ACC112 (cell line): ENCODE results near the gene ZMIZ2.
A peak's percentile ranks its signal among the peaks of the same experiment; 100 is the strongest.
"Not testable (repeated sequence)": the region's sequence is repeated elsewhere in the genome, so short reads cannot be mapped to it uniquely, and the experiment has no call there.

ENCODE experiments used
- H2AFZ ChIP-seq: fragments of 200-600 bp; sonication (generic); one replicate; pipeline ENCODE4 v1.6.0; 2017; ENCODE audit warnings: antibody characterized with exemption, low read length; ENCODE audit not compliant: unreplicated experiment
- H3K27ac ChIP-seq: fragments of 200-600 bp; sonication (generic); 2 replicates; pipeline ENCODE4 v1.5.1; 2014; ENCODE audit warnings: low read depth, mild to moderate bottlenecking, antibody characterized with exemption, low read length, moderate library complexity
- H3K27me3 ChIP-seq: fragments of 200-600 bp; sonication (generic); 2 replicates; pipeline ENCODE4 v1.6.1; 2014; ENCODE audit warnings: mild to moderate bottlenecking, antibody characterized with exemption, low read length, moderate library complexity, mixed read lengths; ENCODE audit not compliant: insufficient read depth
- H3K36me3 ChIP-seq: fragments of 200-600 bp; sonication (generic); 2 replicates; pipeline ENCODE4 v1.6.1; 2016; ENCODE audit warnings: mild to moderate bottlenecking, antibody characterized with exemption, low read length, moderate library complexity, mixed read lengths; ENCODE audit not compliant: insufficient read depth
- H3K4me1 ChIP-seq: fragments of 200-600 bp; sonication (generic); one replicate; pipeline ENCODE4 v1.6.1; 2016; ENCODE audit warnings: low read length, mixed read lengths; ENCODE audit not compliant: insufficient read depth, unreplicated experiment, control insufficient read depth
- H3K4me3 ChIP-seq: fragments of 200-600 bp; sonication (generic); 2 replicates; pipeline ENCODE4 v1.5.1; 2014; ENCODE audit warnings: mild to moderate bottlenecking, low read depth, low read length
- H3K79me2 ChIP-seq: fragments of 200-600 bp; sonication (generic); one replicate; pipeline ENCODE4 v1.6.0; 2016; ENCODE audit warnings: low read length; ENCODE audit not compliant: control insufficient read depth, unreplicated experiment, insufficient read depth

ZMIZ2 gene

DNA sequence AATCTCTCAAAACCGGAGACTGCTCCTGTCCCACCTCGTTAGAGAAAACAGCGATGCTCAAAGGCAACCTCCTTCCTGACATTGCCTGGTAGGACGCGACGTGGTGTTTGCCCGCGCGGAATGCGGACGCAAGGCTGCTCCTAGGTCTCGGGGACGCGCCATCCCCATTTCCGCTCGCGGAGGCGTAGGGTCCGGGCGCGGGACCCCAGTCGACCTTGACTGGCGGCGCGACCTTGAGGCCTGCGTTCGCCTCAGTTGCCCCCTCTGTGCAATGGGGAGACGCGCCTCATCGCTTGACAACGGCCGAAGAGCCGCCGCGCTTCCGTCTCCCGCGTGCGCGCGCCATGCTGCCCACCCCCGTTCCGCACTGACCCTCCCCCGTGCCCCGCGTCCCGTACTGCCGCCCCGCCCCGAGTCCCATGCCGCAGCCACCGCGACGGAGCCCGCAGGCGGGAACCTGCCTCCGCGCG is 47.4 kb downstream of the ZMIZ2 start:
- Histone ChIP-seq H2AFZ (peak overlapping the region; percentile 76), H3K27me3 (no peaks in the 10 kb centered on the region), H3K4me3 (peak overlapping the region; percentile 86), H3K36me3 (peaks cover 27% of the 10 kb centered on the region), H3K27ac (peak overlapping the region; percentile 95), H3K4me1 (peaks cover 17% of the 10 kb centered on the region), H3K79me2 (peaks cover 46% of the 10 kb centered on the region)

GRCh38 chr7:44796504-44797328 is 48.1 kb downstream of the ZMIZ2 start, which contains the start of gene PPIA:
PPIA (plus strand) TSS chr7:44796681; CDS start chr7:44796725, 44 bp downstream.
- Histone ChIP-seq H3K27ac (peak within 1 kb of the TSS; percentile 95), H3K36me3 (peaks cover 30% of the 10 kb centered on the region), H2AFZ (peak within 1 kb of the TSS; percentile 76), H3K4me3 (peak within 1 kb of the TSS; percentile 86), H3K79me2 (peaks cover 46% of the 10 kb centered on the region), H3K4me1 (peaks cover 18% of the 10 kb centered on the region), H3K27me3 (no peaks in the 10 kb centered on the region)

DNA sequence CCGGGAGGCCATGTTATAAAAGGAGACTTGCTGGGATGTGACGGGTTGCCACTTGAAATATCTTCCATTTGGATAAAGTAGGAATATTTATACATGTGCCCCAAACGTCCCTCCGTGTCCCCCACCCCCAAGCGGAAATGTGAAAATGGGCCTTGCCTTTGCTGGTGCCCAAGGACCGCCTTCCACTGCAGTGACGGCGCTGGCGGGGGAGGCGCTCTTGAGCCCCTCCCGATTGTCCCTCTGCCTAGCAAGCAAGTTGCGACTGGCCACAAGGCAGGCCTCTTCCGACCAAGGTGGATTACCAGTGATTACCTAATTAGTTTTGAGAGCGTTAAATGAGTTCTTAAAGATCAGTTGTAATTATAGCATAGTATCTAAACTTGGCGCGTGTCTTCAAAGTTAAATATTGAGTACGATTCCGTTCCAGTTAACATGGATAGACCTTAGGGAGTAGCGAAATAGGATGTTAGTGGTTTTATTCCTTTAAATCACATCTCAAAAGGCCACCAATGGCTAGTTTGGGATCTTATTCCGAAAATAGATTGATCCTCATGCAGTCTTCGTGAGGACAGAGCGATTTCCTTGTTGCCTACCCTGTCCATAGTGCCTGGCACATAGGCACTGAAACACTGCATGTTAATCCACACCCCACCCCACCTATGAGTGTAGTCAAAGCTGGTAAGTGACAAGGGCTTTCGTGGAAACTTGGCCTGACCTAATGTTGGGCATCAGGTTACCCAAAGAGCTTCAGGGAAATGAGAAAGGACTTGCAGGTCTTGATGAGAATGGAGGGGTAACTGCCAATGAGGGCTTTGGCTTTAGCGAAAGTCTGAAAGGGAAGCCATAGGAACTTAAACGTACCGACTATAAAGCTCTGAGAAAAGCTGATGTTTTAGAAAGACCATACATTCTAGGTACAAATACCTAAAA is 48.9 kb downstream of the ZMIZ2 start:
- Histone ChIP-seq H3K4me1 (peaks cover 25% of the 10 kb centered on the region), H2AFZ (no peak overlapping the region), H3K79me2 (peaks cover 46% of the 10 kb centered on the region), H3K27ac (peak overlapping the region; percentile 95), H3K27me3 (no peaks in the 10 kb centered on the region), H3K4me3 (peak overlapping the region; percentile 86), H3K36me3 (peaks cover 37% of the 10 kb centered on the region)

GRCh38 chr7:44798649-44799305 is 50.1 kb downstream of the ZMIZ2 start:
- H3K27ac ChIP-seq: peak overlapping the region; percentile 1
- H3K4me1 ChIP-seq: peaks cover 25% of the 10 kb centered on the region
- H3K27me3 ChIP-seq: no peaks in the 10 kb centered on the region
- peaks cover 46% of the 10 kb centered on the region for H3K79me2 ChIP-seq
- no peak overlapping the region for H2AFZ ChIP-seq
- peak overlapping the region; percentile 86 for H3K4me3 ChIP-seq
- peaks cover 43% of the 10 kb centered on the region for H3K36me3 ChIP-seq

DNA sequence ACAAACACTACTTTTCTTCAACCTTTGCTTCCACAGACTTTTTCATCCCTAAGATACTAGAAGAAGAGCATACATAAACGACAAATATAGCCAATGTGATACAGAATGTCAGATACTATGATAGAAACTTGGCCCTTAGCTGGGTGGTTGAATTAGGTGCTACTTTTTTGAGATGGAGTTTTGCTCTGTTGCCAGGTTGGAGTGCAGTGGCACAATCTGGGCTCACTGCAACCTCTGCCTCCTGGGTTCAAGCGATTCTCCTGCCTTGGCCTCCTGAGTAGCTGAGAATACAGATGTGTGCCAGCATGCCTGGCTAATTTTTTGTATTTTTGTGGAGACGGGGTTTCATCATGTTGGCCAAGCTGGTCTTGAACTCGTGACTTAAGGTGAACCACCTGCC is 51.3 kb downstream of the ZMIZ2 start:
- H3K4me3 ChIP-seq: peak overlapping the region; percentile 86; the same call in 1 of the 2 replicates
- peaks cover 46% of the 10 kb centered on the region for H3K79me2 ChIP-seq
- H3K36me3 ChIP-seq: peaks cover 43% of the 10 kb centered on the region

GRCh38 chr7:44801890-44802289 is 53.2 kb downstream of the ZMIZ2 start:
- Histone ChIP-seq H2AFZ (no peak overlapping the region), H3K4me3 (no peak overlapping the region), H3K36me3 (peaks cover 43% of the 10 kb centered on the region), H3K79me2 (peaks cover 36% of the 10 kb centered on the region), H3K4me1 (peaks cover 25% of the 10 kb centered on the region), H3K27me3 (no peaks in the 10 kb centered on the region), H3K27ac (peak overlapping the region; percentile 21; the same call in 1 of the 2 replicates)

More for the DNA sequence above, 51.3 kb downstream of the ZMIZ2 start:
- H2AFZ ChIP-seq: no peak overlapping the region
- no peaks in the 10 kb centered on the region for H3K27me3 ChIP-seq
- H3K27ac ChIP-seq: 0 out of 2 replicates have a peak overlapping the region, but pooled peaks have one; percentile 3
- peaks cover 25% of the 10 kb centered on the region for H3K4me1 ChIP-seq

DNA sequence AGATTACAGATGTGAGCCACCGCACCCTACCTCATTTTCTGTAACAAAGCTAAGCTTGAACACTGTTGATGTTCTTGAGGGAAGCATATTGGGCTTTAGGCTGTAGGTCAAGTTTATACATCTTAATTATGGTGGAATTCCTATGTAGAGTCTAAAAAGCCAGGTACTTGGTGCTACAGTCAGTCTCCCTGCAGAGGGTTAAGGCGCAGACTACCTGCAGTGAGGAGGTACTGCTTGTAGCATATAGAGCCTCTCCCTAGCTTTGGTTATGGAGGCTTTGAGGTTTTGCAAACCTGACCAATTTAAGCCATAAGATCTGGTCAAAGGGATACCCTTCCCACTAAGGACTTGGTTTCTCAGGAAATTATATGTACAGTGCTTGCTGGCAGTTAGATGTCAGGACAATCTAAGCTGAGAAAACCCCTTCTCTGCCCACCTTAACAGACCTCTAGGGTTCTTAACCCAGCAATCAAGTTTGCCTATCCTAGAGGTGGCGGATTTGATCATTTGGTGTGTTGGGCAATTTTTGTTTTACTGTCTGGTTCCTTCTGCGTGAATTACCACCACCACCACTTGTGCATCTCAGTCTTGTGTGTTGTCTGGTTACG is 53.9 kb downstream of the ZMIZ2 start:
- H3K27ac ChIP-seq: peak overlapping the region; percentile 62
- no peak overlapping the region for H2AFZ ChIP-seq
- no peaks in the 10 kb centered on the region for H3K27me3 ChIP-seq
- peaks cover 42% of the 10 kb centered on the region for H3K36me3 ChIP-seq
- peaks cover 25% of the 10 kb centered on the region for H3K4me1 ChIP-seq
- no peak overlapping the region for H3K4me3 ChIP-seq
- peaks cover 30% of the 10 kb centered on the region for H3K79me2 ChIP-seq

GRCh38 chr7:44803828-44804519 is 55.3 kb downstream of the ZMIZ2 start:
- H3K4me3 ChIP-seq, H3K27ac ChIP-seq, H3K27me3 ChIP-seq, H2AFZ ChIP-seq: not testable (repeated sequence)
- Histone ChIP-seq H3K79me2 (peaks cover 15% of the 10 kb centered on the region), H3K4me1 (peaks cover 20% of the 10 kb centered on the region), H3K36me3 (peaks cover 30% of the 10 kb centered on the region)

GRCh38 chr7:44805950-44806349 is 57.3 kb downstream of the ZMIZ2 start:
- Histone ChIP-seq H3K27me3 (no peaks in the 10 kb centered on the region), H3K27ac (no peak overlapping the region)

More at GRCh38 chr7:44805950-44806349, 57.3 kb downstream of the ZMIZ2 start:
- no peaks in the 10 kb centered on the region for H3K79me2 ChIP-seq
- no peak overlapping the region for H3K4me3 ChIP-seq
- H2AFZ ChIP-seq: no peak overlapping the region
- peaks cover 8% of the 10 kb centered on the region for H3K4me1 ChIP-seq
- peaks cover 16% of the 10 kb centered on the region for H3K36me3 ChIP-seq
